Hippocampal formation (tissue), 2 donors: ENCODE measurements around the gene NSF.
"Not testable (repeated sequence)": the region's sequence is repeated elsewhere in the genome, so short reads cannot be mapped to it uniquely, and the experiment has no call there.

Source experiments
- DNase-seq, 2 donors: peaks; one replicate each; lab custom pipeline; 2025; lab: John Stamatoyannopoulos, UW

The NSF gene

DNA sequence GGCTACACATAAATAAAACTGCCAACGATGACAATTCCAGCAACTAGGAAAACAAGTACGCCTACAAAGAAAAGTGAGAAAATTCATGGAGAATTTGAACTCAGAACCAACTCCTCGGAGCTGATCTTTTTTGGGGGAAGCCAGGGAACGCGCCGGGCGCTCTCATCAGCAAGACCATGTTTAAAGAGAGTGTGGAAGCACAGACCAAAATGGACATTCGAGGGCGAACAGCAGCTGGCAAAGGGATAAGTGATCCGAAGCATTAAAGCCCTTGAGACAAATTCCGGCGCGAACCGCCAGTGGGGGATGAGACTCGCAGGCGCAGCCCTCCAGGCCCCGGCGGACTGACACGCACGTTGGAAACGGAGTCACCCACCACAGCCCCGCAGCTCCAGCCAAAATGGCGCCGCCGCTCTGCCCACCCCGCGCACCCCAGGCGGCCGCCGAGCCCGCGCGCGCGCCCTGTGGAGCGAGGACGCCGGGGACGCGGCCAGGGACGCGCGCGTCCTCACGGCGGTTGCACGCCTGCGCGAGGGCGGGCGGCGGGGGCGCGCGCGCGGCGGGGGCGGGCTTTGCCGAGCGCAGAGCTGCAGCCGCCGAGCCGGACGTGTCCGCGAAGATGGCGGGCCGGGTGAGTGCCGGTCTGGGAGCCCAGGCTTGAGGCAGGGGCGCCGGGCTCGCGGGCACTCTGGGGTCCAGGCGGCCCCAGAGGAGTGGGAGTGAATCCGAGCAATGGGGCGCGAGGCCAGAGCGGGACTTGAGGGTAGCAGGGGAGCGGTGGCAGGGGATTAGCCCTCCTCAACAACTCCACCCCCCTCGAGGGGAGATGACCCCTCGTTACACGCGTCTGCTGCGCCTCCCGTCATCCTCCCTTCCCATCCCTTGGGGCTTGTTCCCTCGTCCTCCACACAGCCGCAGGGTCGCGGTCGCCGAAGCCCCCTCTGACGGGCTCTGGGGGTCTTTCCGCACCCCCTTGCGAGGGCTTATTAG lies at the start of gene NSF:
Gene NSF, plus strand, starts transcription at position 513 of the 990 bp plus-strand sequence. Its CDS starts 107 bp downstream, at position 620.
- DNase-seq = not testable (repeated sequence)

DNA sequence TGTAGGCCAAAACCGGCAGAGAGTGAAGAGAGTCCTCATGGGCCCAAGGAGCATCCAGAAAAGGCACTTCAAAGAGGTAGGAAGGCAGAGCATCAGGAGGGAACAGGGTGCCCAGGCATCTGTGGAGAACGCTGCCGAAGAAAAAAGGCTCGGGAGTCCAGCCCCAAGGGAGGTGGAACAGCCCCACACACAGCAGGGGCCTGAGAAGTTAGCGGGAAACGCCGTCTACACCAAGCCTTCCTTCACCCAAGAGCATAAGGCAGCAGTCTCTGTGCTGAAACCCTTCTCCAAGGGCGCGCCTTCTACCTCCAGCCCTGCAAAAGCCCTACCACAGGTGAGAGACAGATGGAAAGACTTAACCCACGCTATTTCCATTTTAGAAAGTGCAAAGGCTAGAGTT lies 41.9 kb upstream of the NSF start:
- not testable (repeated sequence) for DNase-seq

- not testable (repeated sequence) for DNase-seq
Observed at GRCh38 chr17:46559155-46559554, 31.3 kb upstream of the NSF start.

GRCh38 chr17:46560048-46560447 lies 30.4 kb upstream of the NSF start:
- DNase-seq = not testable (repeated sequence)

- not testable (repeated sequence) for DNase-seq
Observed at GRCh38 chr17:46566284-46566683, 24.2 kb upstream of the NSF start.

DNA sequence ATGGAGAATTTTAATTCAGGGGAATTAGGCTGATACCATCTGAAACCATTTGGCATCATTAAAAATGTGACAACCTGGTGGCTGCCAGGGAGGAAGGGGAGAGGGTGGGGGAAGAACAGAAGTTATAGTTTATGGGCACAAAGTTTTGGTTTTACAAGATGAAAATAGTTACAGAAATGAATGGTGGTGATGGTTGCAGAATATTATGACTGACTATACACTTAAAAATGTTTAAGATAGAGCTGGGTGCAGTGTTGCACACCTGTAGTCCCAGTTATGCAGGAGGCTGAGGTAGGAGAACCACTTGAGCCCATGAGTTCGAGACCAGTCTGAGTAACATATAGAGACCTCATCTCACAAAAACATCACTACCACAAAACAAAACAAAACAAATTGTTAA lies 23.5 kb upstream of the NSF start:
- DNase-seq = not testable (repeated sequence)

GRCh38 chr17:46571796-46572195 lies 18.7 kb upstream of the NSF start:
- DNase-seq = not testable (repeated sequence)

DNA sequence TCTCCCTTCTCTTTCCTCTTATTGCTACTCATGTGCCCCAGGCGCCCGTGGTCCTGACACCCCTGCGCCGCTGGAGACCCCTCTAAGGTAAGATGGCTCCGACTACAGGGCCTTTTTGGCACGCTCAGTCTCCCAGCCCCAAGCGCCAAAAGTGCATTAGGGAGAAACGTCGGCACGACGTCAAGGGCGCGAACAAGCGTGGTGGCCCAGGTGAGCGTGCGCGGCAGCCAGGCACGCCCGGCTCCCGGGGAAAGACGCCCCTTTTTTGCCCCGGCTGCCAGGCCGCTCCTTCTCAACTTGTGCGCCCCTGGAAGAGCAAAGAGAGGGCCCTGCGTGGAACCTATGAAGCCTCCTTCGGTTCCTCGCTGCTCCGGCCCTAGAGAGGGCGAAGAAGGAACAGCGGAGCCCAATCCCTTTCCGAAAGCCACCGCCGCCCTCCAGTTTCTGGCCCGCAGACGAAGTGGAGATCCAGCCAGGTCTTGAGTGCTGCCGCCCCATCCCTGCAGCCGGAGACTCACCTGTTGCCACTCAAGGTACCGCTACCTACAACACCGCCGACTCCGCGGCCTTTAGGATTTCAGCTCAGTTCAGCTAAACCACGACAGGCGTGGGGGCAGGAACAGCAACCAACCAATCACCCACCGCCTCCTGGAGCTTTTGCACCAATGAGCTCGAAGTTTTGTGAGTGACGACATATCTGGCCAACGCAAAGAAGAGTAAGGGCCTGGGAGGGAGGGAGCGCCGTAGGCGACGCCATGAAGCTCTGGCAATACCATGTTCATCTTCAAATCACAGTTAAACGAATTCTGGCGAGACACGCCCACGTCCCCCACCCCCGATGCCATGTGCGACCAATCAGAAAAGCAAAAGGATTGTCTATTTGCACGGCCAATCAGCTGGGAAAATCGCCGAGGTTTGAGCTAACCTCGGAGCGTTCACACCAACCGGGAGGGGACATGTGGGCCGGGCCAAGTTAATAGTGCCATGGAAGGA lies 11.1 kb upstream of the NSF start, which contains the start of gene ARL17A:
Gene ARL17A, minus strand, starts transcription at position 609 of the 993 bp plus-strand sequence. CDS start 3,369 bp downstream, outside the sequence.
- not testable (repeated sequence) for DNase-seq

DNA sequence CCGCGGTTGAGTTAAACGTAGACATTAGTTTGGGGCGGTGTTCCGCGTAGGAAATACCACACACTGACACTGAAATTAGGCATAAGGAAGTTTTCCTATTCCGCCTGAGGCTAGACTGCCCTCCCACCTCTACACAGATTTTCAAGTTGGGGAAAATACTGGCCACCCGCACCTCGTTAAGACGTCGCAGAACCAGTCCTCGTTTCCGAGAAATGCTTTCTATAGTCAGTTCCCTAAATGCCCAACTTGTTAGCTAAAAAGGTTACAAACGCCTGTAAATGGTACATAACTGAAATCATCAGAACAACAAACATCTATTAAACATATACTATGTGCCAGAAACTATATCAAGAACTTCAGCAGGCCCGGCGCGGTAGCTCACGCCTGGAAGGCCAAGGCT lies 10.4 kb upstream of the NSF start:
- not testable (repeated sequence) for DNase-seq

GRCh38 chr17:46585444-46585843 lies 5.0 kb upstream of the NSF start:
- not testable (repeated sequence) for DNase-seq

GRCh38 chr17:46591332-46591731 lies 863 bp downstream of the NSF start:
- DNase-seq = not testable (repeated sequence)

DNA sequence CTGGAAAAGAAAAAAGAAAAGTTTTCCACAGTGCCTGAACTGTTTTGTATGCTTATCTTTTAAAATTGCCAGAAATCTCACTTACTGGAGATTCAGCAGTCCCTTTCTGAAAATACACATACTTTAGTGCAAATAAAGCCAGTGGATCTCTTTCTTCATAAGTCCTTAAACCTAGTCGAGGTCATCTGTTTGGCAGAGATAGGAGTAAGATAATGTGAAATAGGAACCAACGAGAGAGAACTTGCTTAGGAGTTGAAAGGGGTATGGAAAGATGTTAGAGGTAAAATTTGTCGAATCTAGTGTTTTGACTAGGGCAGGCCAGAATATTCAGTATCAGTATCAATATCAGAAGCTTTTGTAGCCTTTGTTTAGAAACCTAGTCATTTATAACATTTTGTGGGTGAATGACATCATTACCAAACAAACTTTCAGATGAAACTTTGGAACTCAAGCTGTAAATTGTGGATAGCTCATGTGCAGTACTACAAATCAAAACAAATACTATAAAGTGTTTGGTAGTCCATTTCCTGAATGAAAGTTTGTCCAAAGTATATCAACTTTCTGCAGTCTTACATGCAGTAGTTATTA lies 8.0 kb downstream of the NSF start:
- DNase-seq = not testable (repeated sequence)

DNA sequence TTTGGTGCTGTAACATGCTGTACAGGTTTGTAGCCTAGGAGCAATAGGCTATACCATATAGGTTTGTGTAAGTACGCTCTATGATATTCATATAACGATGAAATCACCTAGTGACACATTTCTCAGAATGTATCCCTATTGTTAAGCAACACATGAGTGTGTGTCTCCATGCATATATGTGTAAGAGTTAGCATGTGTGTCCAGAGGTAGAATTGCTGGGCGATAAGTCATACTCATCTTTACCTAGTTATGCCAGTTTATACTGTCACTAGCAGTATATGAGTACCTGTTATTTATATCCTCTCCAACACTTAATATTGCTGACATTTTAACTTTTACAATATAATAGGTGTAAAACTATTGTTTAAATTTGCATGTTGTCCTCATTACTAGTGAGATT lies 10.3 kb downstream of the NSF start:
- not testable (repeated sequence) for DNase-seq

GRCh38 chr17:46603125-46603524 lies 12.7 kb downstream of the NSF start:
- DNase-seq = not testable (repeated sequence)

- DNase-seq = not testable (repeated sequence)
Observed at GRCh38 chr17:46611304-46611703, 20.8 kb downstream of the NSF start.

DNA sequence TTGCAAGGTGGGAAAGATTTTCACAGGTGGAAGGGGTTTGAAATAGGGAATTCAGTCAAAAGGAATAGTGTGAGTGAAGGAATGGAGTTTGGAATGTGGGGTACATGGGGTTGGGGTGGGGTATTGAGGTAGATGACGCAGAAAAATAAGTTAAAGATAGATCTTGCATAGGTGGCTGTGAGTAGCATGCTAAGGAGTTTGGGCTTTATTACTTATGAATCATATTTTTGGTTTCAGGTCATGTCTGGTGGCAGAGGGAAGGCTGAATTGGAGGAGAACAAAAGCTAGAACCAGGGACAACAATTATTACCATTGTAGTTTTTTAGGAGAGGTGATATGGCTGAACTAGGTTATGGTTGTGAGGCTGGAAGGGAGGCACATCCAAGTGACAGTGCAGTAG lies 23.4 kb downstream of the NSF start:
- not testable (repeated sequence) for DNase-seq

- DNase-seq = not testable (repeated sequence)
Observed at GRCh38 chr17:46617121-46617520, 26.7 kb downstream of the NSF start.

DNA sequence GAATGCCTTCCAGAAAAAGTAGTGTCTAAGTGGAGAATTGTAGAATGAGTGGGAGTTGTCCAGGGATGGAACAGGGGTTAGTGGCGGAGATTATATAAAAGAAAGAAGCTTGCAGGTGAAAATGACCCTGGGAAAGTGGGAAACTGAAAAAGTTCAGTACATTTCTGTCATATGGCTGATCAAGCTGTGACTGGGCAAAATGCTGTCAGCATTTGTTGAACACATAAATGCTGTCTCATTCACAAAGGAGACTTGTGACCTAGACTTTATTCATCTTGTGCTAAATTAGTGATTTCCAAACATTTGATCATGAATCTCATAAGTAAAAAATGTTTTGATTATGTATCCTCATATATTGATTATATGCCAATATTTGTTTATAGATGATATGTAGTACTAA lies 28.5 kb downstream of the NSF start:
- DNase-seq = not testable (repeated sequence)

DNA sequence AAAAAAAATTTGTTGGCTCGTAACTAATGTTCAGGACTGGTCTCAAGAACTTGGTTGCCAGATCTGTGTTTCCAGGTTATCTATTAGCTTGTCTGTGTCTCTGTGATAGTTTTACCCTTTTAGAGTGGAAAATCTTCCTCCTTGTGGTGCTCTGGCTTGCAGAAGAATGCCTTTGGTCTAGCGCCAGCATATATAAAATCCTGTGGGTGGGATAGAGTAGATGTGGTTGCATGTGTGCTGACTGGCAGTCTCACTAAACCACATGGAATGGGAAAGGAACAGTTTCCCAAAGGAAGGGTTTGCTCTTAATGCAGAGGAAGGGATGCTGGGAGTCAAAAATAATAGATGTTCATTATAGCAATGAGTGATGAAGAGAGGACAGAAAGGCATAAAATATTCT lies 33.3 kb downstream of the NSF start:
- DNase-seq = not testable (repeated sequence)

- DNase-seq = not testable (repeated sequence)
Observed at GRCh38 chr17:46624726-46625125, 34.3 kb downstream of the NSF start.

DNA sequence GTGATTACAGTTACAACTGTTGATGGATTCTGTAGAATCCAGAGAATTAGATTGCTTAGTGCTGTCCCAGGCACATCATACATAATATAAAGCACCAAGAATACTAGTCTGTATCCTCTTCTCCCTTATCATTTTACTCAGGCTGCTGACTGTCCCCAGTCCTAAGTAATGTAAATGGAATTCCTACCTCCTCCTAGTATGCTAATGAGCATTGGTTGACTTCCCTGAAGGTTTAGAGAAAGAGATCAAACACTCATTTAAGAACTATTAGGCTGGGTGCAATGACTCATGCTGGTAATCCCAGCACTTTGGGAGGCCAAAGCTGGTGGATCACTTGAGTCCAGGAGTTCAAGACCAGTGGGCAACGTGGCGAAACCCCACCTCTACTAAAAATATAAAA lies 37.0 kb downstream of the NSF start:
- not testable (repeated sequence) for DNase-seq
